Hepatocyte (in vitro differentiated cells): Measurements from ENCODE around the gene LEP. TPM values are rescaled to one million over a fixed set of nuclear protein-coding genes. Genes with fewer than 3 reads are reported as not detected.

Experiments
- DNase-seq: peaks from one replicate; pipeline ENCODE4 v3.0.0-alpha.2; 2016; ENCODE audit warnings: low spot score
- H2AFZ ChIP-seq: fragments of 200-600 bp; sonication (generic); 2 replicates; pipeline ENCODE4 v1.6.0; 2016; ENCODE audit warnings: antibody characterized with exemption, mild to moderate bottlenecking
- H3K27ac ChIP-seq: fragments of 200-600 bp; sonication (generic); 2 replicates; pipeline ENCODE4 v1.5.1; 2016; ENCODE audit warnings: mild to moderate bottlenecking
- H3K27me3 ChIP-seq: fragments of 200-600 bp; sonication (generic); 2 replicates; pipeline ENCODE4 v1.6.1; 2016
- H3K36me3 ChIP-seq: fragments of 200-600 bp; sonication (generic); replicated peaks from 2 replicates; pipeline ENCODE4 v1.5.1; 2016; ENCODE audit warnings: low read depth; ENCODE audit not compliant: insufficient read depth
- H3K4me1 ChIP-seq: fragments of 200-600 bp; sonication (generic); 2 replicates; pipeline ENCODE4 v1.5.1; 2016; ENCODE audit warnings: mild to moderate bottlenecking, moderate library complexity; ENCODE audit not compliant: insufficient read depth
- H3K4me2 ChIP-seq: fragments of 200-600 bp; sonication (generic); 2 replicates; pipeline ENCODE4 v1.6.0; 2016
- H3K4me3 ChIP-seq: fragments of 200-600 bp; sonication (generic); 2 replicates; pipeline ENCODE4 v1.5.1; 2016; ENCODE audit warnings: mild to moderate bottlenecking
- H3K79me2 ChIP-seq: fragments of 200-600 bp; sonication (generic); 2 replicates; pipeline ENCODE4 v1.6.0; 2017; ENCODE audit warnings: mild to moderate bottlenecking
- H3K9me2 ChIP-seq: fragments of 200-600 bp; sonication (generic); replicated peaks from 2 replicates; pipeline ENCODE4 v1.6.0; 2017; ENCODE audit warnings: mild to moderate bottlenecking; ENCODE audit not compliant: insufficient read depth
- H3K9me3 ChIP-seq: fragments of 200-600 bp; sonication (generic); 2 replicates; pipeline ENCODE4 v1.5.1; 2016; ENCODE audit warnings: low read depth, mild to moderate bottlenecking
- H4K20me1 ChIP-seq: fragments of 200-600 bp; sonication (generic); 2 replicates; pipeline ENCODE4 v1.6.0; 2016; ENCODE audit warnings: mild to moderate bottlenecking; ENCODE audit not compliant: insufficient read depth, poor library complexity, severe bottlenecking
- EZH2 ChIP-seq: fragments of 200-600 bp; sonication (generic); IDR thresholded peaks from 2 replicates; pipeline ENCODE4 v1.6.1; 2016; ENCODE audit warnings: antibody characterized with exemption, mild to moderate bottlenecking, borderline replicate concordance
- EZH2phosphoT487 ChIP-seq: fragments of 200-600 bp; sonication (generic); IDR thresholded peaks from one replicate; pipeline ENCODE4 v1.6.1; 2018; ENCODE audit warnings: antibody characterized with exemption, mild to moderate bottlenecking, low read depth, moderate library complexity; ENCODE audit not compliant: unreplicated experiment, severe bottlenecking
- WGBS: methylation state at CpG from one replicate; pipeline ENCODE4 v1.1.6; 2016; ENCODE audit warnings: low lambda C conversion rate; ENCODE audit errors: missing lambda C conversion rate; 5-methylcytosine and 5-hydroxymethylcytosine counted together
- polyA plus RNA-seq: library from polyadenylated mRNA; unstranded; fragments of >200 nt; fragmentation: Nextera tagmentation; extraction: Ambion mirVana; gene quantifications from 2 replicates; pipeline ENCODE4 v1.2.1, GENCODE V29; 2016
- total RNA-seq: library from RNA; depleted of rRNA; stranded (reverse); fragments of >200 nt; gene quantifications from 2 replicates; pipeline ENCODE4 v1.2.3, GENCODE V29; 2014
- TF ChIP-seq, protein P1 (sequence below): fragments of 200-600 bp; sonication (generic); IDR thresholded peaks from 2 replicates; pipeline ENCODE4 v1.5.1; 2016; ENCODE audit warnings: antibody characterized with exemption, mild to moderate bottlenecking; ENCODE audit not compliant: poor library complexity

Gene LEP
- total and polyA plus RNA-seq, 2 experiments from 2014 or later, result not detected

DNA sequence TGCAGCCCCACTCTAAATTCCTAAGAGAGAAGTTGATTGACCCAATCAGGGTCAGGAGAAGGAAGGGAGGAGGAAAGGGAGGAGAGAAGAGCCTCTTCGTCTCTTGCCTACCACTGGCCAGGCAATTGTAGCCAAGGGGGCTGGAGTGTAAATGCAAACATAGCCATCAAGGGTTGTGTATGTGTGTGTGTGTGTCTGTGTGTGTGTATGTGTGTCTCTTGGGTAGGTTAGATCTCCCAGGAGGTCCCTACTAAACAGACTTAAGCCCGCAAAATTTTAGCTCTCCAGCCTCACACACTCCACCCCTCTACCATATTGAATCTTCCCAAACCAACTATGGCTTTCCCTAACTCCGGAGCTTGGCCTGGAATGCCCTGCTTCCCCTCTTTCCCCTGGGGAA lies 3.8 kb downstream of the LEP start:
- H3K36me3 ChIP-seq, result no peaks in the 10 kb centered on the region
- H3K27ac ChIP-seq, result no peak overlapping the region
- H3K4me3 ChIP-seq, result no peak overlapping the region
- H3K9me3 ChIP-seq, result no peaks in the 10 kb centered on the region
- no peaks in the 10 kb centered on the region for H3K4me1 ChIP-seq
- TF ChIP-seq, protein P1, sequence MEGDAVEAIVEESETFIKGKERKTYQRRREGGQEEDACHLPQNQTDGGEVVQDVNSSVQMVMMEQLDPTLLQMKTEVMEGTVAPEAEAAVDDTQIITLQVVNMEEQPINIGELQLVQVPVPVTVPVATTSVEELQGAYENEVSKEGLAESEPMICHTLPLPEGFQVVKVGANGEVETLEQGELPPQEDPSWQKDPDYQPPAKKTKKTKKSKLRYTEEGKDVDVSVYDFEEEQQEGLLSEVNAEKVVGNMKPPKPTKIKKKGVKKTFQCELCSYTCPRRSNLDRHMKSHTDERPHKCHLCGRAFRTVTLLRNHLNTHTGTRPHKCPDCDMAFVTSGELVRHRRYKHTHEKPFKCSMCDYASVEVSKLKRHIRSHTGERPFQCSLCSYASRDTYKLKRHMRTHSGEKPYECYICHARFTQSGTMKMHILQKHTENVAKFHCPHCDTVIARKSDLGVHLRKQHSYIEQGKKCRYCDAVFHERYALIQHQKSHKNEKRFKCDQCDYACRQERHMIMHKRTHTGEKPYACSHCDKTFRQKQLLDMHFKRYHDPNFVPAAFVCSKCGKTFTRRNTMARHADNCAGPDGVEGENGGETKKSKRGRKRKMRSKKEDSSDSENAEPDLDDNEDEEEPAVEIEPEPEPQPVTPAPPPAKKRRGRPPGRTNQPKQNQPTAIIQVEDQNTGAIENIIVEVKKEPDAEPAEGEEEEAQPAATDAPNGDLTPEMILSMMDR, result no peak
- H3K9me2 ChIP-seq, result no peaks in the 10 kb centered on the region
- WGBS, result 93% methylated on average over 3 of the region's 3 CpGs
- no peak overlapping the region for H2AFZ ChIP-seq
- no peaks in the 10 kb centered on the region for H3K27me3 ChIP-seq
- H4K20me1 ChIP-seq, result no peaks in the 10 kb centered on the region
- H3K4me2 ChIP-seq, result no peak overlapping the region
- no peak for DNase-seq
- H3K79me2 ChIP-seq, result no peaks in the 10 kb centered on the region

DNA sequence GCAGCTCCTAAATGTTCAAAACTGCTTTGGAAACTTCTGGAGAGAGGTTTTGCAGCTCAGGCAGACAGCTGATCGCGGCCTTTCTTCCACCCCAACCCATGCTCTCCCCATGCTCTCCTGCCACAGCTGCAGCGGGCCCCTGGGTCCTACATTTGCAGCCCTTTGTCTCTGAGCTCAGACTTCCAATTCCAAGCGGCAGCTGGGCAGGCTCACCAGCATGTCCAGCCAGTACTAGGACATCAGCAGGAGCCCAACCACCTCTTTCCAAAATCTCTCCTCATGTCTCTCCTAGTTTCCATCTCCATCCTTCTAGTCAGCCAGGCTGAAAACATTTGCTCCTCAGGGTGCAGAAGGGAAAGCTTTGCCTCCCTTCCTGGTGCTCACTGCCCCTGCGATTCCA lies 6.0 kb downstream of the LEP start:
- Histone ChIP-seq H3K4me1 (no peaks in the 10 kb centered on the region), H4K20me1 (no peaks in the 10 kb centered on the region), H3K4me2 (no peak overlapping the region), H3K36me3 (no peaks in the 10 kb centered on the region), H3K4me3 (no peak overlapping the region), H2AFZ (no peak overlapping the region), H3K9me3 (no peaks in the 10 kb centered on the region), H3K27me3 (no peaks in the 10 kb centered on the region), H3K27ac (no peak overlapping the region), H3K79me2 (no peaks in the 10 kb centered on the region), H3K9me2 (no peaks in the 10 kb centered on the region)
- DNase-seq, result no peak
- 91% methylated on average over 5 of the region's 5 CpGs for WGBS
- TF ChIP-seq EZH2, result no peak
- TF ChIP-seq, protein P1, result no peak

DNA sequence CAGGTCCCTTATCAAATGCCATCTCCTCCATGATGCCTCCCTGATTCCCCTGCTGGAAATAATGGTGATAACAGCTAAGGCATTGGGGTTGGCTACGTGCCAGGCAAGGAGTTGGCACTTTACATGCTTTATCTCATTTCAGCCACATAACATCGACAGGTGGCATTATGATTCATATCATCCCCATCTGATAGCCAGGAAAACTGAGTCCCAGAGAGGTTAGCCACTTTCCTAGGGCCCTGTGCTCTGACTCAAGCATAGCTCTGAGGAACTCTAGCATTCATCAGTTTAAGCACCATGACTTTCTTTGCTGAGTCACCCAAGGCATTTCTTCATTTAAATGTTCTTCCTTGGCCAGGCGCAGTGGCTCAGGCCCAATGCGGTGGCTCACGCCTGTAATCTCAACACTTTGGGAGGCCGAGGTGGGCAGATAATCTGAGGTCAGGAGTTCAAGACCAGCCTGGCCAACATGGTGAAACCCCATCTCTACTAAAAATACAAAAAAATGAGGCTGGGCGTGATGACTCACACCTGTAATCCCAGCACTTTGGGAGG lies 6.6 kb downstream of the LEP start:
- H2AFZ ChIP-seq, result no peak overlapping the region
- H4K20me1 ChIP-seq, result no peaks in the 10 kb centered on the region
- TF ChIP-seq, protein P1, result no peak
- TF ChIP-seq EZH2, result no peak
- no peak for TF ChIP-seq EZH2phosphoT487
- no peak for DNase-seq
- H3K27me3 ChIP-seq, result no peaks in the 10 kb centered on the region
- no peaks in the 10 kb centered on the region for H3K36me3 ChIP-seq
- 94% methylated on average over 7 of the region's 7 CpGs for WGBS
- H3K4me2 ChIP-seq, result no peak overlapping the region
- H3K4me1 ChIP-seq, result no peaks in the 10 kb centered on the region
- H3K9me2 ChIP-seq, result no peaks in the 10 kb centered on the region
- H3K4me3 ChIP-seq, result no peak overlapping the region
- H3K79me2 ChIP-seq, result no peaks in the 10 kb centered on the region
- H3K27ac ChIP-seq, result no peak overlapping the region
- no peaks in the 10 kb centered on the region for H3K9me3 ChIP-seq

DNA sequence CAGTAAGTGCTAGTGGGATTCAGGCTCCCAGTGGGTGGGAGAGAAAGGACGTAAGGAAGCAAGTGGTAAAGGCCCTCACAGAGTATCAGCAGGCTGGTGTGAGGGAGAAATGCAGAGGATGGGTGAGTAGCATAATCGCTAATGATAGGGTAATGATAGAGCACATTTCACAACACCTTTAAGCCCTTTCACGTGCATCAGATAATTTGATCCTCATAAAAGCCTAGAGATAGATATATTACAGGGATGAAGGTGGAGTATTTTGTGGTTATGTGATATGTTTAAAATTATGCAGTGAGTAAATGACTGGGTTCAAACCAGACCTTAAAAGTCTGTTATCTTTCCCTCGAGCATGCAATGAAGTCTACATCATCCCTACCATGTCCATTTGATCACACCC lies 10.3 kb downstream of the LEP start:
- DNase-seq, result no peak
- Histone ChIP-seq H3K9me3 (no peaks in the 10 kb centered on the region), H3K36me3 (no peaks in the 10 kb centered on the region), H3K9me2 (no peaks in the 10 kb centered on the region), H3K4me2 (no peak overlapping the region), H2AFZ (no peak overlapping the region), H4K20me1 (no peaks in the 10 kb centered on the region), H3K27ac (no peak overlapping the region), H3K79me2 (no peaks in the 10 kb centered on the region), H3K27me3 (no peaks in the 10 kb centered on the region), H3K4me3 (no peak overlapping the region), H3K4me1 (no peaks in the 10 kb centered on the region)
- TF ChIP-seq EZH2 (no peak), EZH2phosphoT487 (no peak)
- TF ChIP-seq, protein P1, result no peak
- WGBS, result 57% methylated on average over 4 of the region's 4 CpGs
